ENCODE measurements around the gene ZDHHC8.

The ZDHHC8 gene

GRCh38 chr22:20142711-20143621 lies 11.4 kb downstream of the ZDHHC8 start:
- no peak for DNase-seq (ENCODE audit: low spot score)

- no peak for DNase-seq (ENCODE audit: low spot score)
Observed at GRCh38 chr22:20143883-20144665, 12.5 kb downstream of the ZDHHC8 start.

GRCh38 chr22:20145206-20145831 lies 13.7 kb downstream of the ZDHHC8 start:
- no peak for DNase-seq (ENCODE audit: low spot score)

GRCh38 chr22:20145832-20146223 lies 14.2 kb downstream of the ZDHHC8 start:
- no peak for DNase-seq (ENCODE audit: low spot score)

- DNase-seq (ENCODE audit: low spot score) = no peak
Observed at GRCh38 chr22:20146777-20147176, 15.2 kb downstream of the ZDHHC8 start.

GRCh38 chr22:20147237-20147988 lies 15.8 kb downstream of the ZDHHC8 start:
- no peak for DNase-seq (ENCODE audit: low spot score)

- no peak for DNase-seq (ENCODE audit: low spot score)
Observed at GRCh38 chr22:20148414-20148813, 16.8 kb downstream of the ZDHHC8 start.

GRCh38 chr22:20149257-20150250 lies 17.9 kb downstream of the ZDHHC8 start:
- DNase-seq (ENCODE audit: low spot score) = no peak

GRCh38 chr22:20150381-20151275 lies 19.0 kb downstream of the ZDHHC8 start, which contains the start of gene CCDC188:
Gene CCDC188, minus strand, starts transcription at chr22:20151055. Its CDS starts 69 bp downstream, at chr22:20150986.
- no peak for DNase-seq (ENCODE audit: low spot score)

- DNase-seq (ENCODE audit: low spot score) = no peak
Observed at GRCh38 chr22:20151276-20151588, 19.6 kb downstream of the ZDHHC8 start.

- no peak for DNase-seq (ENCODE audit: low spot score)
Observed at GRCh38 chr22:20152464-20152890, 20.9 kb downstream of the ZDHHC8 start.

GRCh38 chr22:20153945-20154344 lies 22.3 kb downstream of the ZDHHC8 start:
- DNase-seq (ENCODE audit: low spot score) = no peak

- no peak for DNase-seq (ENCODE audit: low spot score)
Observed at GRCh38 chr22:20154602-20155187, 23.1 kb downstream of the ZDHHC8 start.

GRCh38 chr22:20155330-20156041 lies 23.9 kb downstream of the ZDHHC8 start:
- peak; percentile 71 for DNase-seq (ENCODE audit: low spot score)

- no peak for DNase-seq (ENCODE audit: low spot score)
Observed at GRCh38 chr22:20156042-20156389, 24.4 kb downstream of the ZDHHC8 start.

GRCh38 chr22:20156611-20157429 lies 25.2 kb downstream of the ZDHHC8 start:
- peak; percentile 63 for DNase-seq (ENCODE audit: low spot score)

GRCh38 chr22:20157430-20158183 lies 26.0 kb downstream of the ZDHHC8 start:
- no peak for DNase-seq (ENCODE audit: low spot score)

Data from putamen (tissue), 1 donor.